Activated CD4-positive, alpha-beta T cell treated with anti-CD3 and anti-CD28 coated beads, Interleukin-2, Interleukin-6, amounts not matched to agents 100 ng/mL and 50 ng/mL, durations not matched to agents 16 hours and 8 hours (primary cell): ENCODE data around the gene TFRC.
"Not testable (repeated sequence)": the region's sequence is repeated elsewhere in the genome, so short reads cannot be mapped to it uniquely, and the experiment has no call there.

Experiments
- DNase-seq: peaks from one replicate; pipeline ENCODE4 v3.0.0-alpha.2; 2020

Gene TFRC

GRCh38 chr3:196081834-196082618, at the start of gene TFRC:
TSS of gene TFRC (minus strand) at chr3:196082090. CDS start at chr3:196077099, 4,991 bp downstream.
- peak; percentile 98 for DNase-seq

DNA sequence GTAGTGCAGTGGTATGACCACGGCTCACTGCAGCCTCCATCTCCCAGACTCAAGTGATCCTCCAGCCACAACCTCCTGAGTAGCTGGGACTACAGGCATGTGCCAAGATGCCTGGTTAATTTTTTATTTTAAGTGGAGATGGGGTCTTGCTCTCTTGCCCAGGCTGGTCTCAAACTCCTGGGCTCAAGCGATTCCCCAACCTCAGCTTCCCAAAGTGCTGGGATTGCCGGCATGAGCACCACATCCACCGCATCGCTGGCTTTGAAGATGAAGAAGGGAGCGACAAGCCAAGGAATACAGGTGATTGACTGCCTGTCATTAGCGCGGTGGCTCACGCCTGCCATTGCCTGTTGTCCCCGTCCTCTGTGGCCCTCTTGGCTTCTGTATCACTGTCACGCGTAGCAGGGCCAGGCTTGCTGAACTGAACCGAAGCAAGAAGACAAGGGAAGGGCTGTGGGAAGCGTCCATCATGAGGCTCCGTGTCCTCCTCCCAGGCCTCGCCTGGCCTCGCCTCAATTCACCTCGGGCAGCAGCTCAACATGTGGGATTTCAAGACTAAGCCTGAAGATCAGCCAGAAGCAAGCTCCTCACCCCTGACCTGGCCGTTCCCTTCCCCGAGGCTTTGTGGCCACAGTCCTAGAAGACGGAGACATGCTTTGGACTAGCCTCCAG, 46.4 kb upstream of the TFRC start:
- no peak for DNase-seq

DNA sequence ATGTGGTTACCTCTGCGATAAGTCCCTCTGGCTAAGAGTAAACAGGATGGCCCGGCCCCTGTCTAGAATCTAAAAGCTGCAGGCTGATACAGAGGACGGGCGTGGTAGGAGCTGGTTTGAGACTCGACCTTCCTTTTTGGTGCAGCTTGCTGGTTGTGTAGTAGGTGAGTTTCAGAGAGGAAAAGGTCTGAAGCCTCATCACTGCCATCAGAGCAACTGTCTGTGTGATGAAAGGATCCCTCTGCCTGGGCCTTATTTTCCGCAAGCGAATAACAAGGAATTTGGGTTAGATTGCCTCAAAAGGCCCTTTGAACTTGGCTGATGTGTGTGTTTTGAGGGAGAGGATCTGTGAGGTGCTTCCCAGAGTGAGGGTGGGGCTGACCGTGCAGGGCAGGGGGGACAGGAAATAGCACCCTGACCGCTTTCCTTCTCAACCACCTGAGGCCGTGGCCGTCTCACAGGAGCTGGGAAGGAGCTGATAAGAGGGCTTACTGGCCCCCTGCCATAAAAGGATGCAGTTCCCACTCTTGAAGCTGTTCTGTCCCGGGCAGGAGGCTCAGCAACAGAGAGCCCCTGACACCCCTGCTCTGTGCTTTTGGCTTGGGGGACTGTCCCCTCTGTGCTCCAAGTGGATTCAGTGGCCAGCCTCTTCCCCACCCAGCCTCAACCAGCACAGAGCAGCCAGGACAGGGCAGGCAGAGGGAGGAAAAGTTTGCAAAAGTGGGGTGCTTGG, 45.6 kb upstream of the TFRC start:
- peak; percentile 45 for DNase-seq

DNA sequence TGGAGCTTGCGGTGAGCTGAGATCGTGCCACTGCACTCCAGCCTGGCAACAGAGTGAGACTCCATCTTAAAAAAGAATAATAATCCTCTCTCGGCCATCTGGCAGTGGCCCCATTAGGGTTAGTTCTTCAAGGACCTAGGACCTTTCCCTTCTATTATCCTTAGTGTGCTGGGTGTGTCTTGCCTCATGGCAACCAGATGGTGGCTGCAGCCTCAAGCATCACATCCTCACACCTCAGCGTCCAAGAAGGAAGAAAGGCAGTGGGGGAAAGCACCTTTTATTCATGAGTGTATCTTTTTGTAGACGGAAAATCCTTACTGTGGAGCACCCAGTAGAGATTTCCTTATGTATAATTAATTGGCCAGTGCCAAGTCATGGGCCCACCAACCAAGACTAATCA, 42.7 kb upstream of the TFRC start:
- no peak for DNase-seq

GRCh38 chr3:196122688-196123046, 40.8 kb upstream of the TFRC start:
- no peak for DNase-seq

DNA sequence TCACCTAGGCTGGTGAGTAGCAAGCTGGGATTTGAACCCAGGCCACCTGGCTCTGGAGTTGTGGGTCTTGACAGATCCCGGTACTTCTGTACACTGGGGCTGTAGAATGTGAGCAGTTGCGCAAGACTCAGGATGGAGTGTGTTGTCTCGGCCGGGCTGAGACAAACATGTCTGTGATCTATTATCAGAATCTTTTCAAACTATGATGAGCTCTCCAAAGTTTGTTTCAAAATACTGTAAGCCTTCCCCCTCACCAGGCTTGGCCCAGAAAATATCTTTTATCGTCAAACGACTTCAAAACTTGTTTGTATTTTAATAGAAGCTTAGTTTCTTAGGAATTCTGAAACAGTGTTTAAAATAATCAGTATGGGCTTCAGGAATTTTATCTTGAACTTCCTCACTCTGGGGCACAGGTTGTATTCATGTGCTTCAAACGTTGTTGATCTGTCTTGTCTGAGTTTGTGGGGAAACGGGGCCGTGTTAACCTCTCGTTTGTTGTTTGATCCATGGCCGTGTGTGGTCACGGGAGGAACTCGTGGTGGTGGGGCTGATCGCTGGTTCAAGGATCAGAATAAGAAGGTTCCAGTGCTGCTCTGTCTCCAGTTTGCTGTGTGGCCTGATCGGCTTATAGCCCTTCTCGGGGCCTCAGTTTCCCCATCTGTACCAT, 40.3 kb upstream of the TFRC start:
- no peak for DNase-seq

- DNase-seq = no peak
Observed at GRCh38 chr3:196121066-196121465, 39.2 kb upstream of the TFRC start.

GRCh38 chr3:196120291-196120951, 38.5 kb upstream of the TFRC start:
- peak; percentile 59 for DNase-seq

- DNase-seq = no peak
Observed at GRCh38 chr3:196117809-196118208, 35.9 kb upstream of the TFRC start.

DNA sequence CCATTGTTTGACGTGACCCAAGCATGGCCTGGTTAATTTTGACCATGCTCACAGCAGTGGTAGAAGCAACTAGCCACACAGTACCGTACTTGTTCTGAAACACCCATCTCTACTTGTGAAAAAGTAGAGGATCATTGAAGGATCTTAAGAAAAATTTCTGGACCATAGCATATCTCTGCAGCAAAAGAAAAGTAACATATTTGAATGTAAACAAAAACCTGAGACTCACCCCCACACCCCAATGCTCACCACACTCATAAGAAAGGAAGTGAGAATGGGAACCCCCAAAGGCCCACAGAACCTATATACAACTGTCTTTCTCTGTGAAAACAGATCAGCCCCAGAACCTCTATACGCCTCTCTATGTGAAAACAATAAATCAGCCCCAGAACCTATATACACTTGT, 33.8 kb upstream of the TFRC start:
- DNase-seq = no peak

DNA sequence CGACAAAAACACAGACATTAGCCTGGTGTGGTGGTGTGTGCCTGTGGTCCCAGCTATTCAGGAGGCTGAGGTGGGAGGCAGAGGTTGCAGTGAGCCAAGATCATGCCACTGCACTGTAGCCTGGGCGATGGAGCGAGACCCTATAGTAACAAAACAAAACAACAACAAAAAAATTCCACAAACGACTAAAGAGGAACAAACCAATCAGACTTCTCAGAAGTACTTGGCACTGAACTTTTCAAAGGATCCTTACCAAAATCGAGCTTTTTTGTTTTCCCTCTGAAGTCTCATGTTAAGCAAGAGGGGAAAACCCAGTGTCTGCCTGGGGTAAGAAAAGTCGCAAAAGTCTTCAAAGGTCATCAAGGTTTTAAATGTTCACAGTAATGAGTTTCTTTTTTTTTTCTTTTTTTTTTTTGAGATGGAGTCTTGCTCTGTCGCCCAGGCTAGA, 30.1 kb upstream of the TFRC start:
- peak; percentile 66 for DNase-seq

GRCh38 chr3:196108075-196108743, 26.3 kb upstream of the TFRC start:
- no peak for DNase-seq

GRCh38 chr3:196104707-196105106, 22.8 kb upstream of the TFRC start:
- DNase-seq = not testable (repeated sequence)

DNA sequence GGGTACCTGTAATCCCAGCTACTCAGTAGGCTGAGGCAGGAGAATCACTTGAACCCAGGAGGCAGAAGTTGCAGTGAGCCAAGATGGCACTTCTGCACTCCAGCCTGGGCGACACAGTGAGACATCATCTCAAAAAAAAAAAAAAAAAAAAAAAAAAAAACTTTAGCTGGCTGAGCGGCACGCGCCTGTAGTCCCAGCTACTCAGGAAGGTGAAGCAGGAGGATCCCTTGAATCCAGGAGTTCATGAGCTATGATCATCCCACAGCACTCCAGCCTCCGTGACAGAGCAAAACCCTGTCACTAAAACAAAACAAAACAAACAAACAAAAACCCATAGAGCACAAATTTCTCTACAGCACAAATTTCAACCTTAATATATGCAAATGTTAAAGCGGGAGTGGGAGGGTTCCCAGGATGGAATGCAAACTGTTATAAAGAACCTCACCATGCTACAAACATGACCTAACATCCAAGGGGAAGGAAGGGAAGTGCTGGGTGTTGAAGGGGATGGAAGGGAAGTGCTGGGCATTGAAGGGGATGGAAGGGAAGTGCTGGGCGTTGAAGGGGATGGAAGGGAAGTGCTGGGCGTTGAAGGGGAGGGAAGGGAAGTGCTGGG, 16.6 kb upstream of the TFRC start:
- DNase-seq = not testable (repeated sequence)

- DNase-seq = no peak
Observed at GRCh38 chr3:196097373-196098154, 15.7 kb upstream of the TFRC start.

- DNase-seq = no peak
Observed at GRCh38 chr3:196096382-196096953, 14.6 kb upstream of the TFRC start.

GRCh38 chr3:196093317-196094111, 11.6 kb upstream of the TFRC start:
- no peak for DNase-seq

- DNase-seq = no peak
Observed at GRCh38 chr3:196087906-196088305, 6.0 kb upstream of the TFRC start.

DNA sequence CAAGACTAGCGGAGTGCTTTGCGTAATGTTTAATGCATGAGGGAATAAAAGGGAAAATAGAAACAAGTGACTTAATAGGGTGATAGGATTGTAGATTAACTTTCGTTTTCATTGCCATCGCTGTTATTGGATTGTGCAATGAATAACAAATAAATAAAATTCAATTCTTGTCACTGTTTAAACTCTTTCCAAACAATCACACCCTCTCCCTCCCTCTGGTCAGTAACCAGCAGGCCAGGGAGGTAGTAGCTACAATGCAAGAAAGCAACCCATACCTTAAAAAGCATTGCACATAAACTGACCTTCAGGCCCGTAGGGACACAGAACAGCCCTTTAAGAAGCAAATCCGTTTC, 705 bp upstream of the TFRC start:
- DNase-seq = no peak
